ENCODE measurements around the gene TMPRSS13.

The TMPRSS13 gene

GRCh38 chr11:117914398-117914761 lies 14.8 kb downstream of the TMPRSS13 start:
- no peak for DNase-seq (ENCODE audit: low read depth in 2 of 2)

GRCh38 chr11:117913736-117914397 lies 15.3 kb downstream of the TMPRSS13 start:
- no peak for DNase-seq (ENCODE audit: low read depth in 2 of 2)

- no peak for DNase-seq (ENCODE audit: low read depth in 2 of 2)
These were observed 16.7 kb downstream of the TMPRSS13 start for GRCh38 chr11:117912497-117912896.

- DNase-seq (ENCODE audit: low read depth in 2 of 2) = no peak
These were observed 17.5 kb downstream of the TMPRSS13 start for GRCh38 chr11:117911694-117912093.

GRCh38 chr11:117910941-117911655 lies 18.1 kb downstream of the TMPRSS13 start:
- DNase-seq (ENCODE audit: low read depth in 2 of 2) = no peak

- no peak for DNase-seq (ENCODE audit: low read depth in 2 of 2)
These were observed 18.7 kb downstream of the TMPRSS13 start for GRCh38 chr11:117910525-117910924.

- DNase-seq (ENCODE audit: low read depth in 2 of 2) = no peak
These were observed 19.4 kb downstream of the TMPRSS13 start for GRCh38 chr11:117909611-117910382.

GRCh38 chr11:117908959-117909610 lies 20.1 kb downstream of the TMPRSS13 start:
- no peak for DNase-seq (ENCODE audit: low read depth in 2 of 2)

- no peak for DNase-seq (ENCODE audit: low read depth in 2 of 2)
These were observed 20.9 kb downstream of the TMPRSS13 start for GRCh38 chr11:117908109-117908895.

GRCh38 chr11:117907276-117908108 lies 21.7 kb downstream of the TMPRSS13 start:
- peak; percentile 81 to 86 for DNase-seq (ENCODE audit: low read depth in 2 of 2)

GRCh38 chr11:117906710-117907109 lies 22.5 kb downstream of the TMPRSS13 start:
- no peak for DNase-seq (ENCODE audit: low read depth in 2 of 2)

GRCh38 chr11:117906126-117906525 lies 23.1 kb downstream of the TMPRSS13 start:
- no peak for DNase-seq (ENCODE audit: low read depth in 2 of 2)

- no peak for DNase-seq (ENCODE audit: low read depth in 2 of 2)
These were observed 23.7 kb downstream of the TMPRSS13 start for GRCh38 chr11:117905524-117905923.

GRCh38 chr11:117903505-117904382 lies 25.5 kb downstream of the TMPRSS13 start:
- DNase-seq (ENCODE audit: low read depth in 2 of 2) = no peak

GRCh38 chr11:117902001-117902845 lies 27.0 kb downstream of the TMPRSS13 start:
- DNase-seq (ENCODE audit: low read depth in 2 of 2) = no peak

- DNase-seq (ENCODE audit: low read depth in 2 of 2) = no peak
These were observed 27.6 kb downstream of the TMPRSS13 start for GRCh38 chr11:117901601-117902000.

GRCh38 chr11:117900720-117901440 lies 28.3 kb downstream of the TMPRSS13 start:
- DNase-seq (ENCODE audit: low read depth in 2 of 2) = no peak

GRCh38 chr11:117900121-117900648 lies 29.0 kb downstream of the TMPRSS13 start:
- no peak for DNase-seq (ENCODE audit: low read depth in 2 of 2)
